AG08395 (cell line): Measurements from ENCODE around the gene BTLA.
A peak's percentile ranks its signal among the peaks of the same experiment; 100 is the strongest.
"Not testable (repeated sequence)": the region's sequence is repeated elsewhere in the genome, so short reads cannot be mapped to it uniquely, and the experiment has no call there.

Experiments
- DNase-seq: peaks from one replicate; pipeline ENCODE4 v3.0.0; 2012; ENCODE audit warnings: mixed read lengths, low spot score

Gene BTLA

GRCh38 chr3:112498914-112499711 lies at the start of gene BTLA:
Gene BTLA (minus strand): TSS chr3:112499472. CDS start chr3:112499358, 114 bp downstream.
- no peak for DNase-seq

GRCh38 chr3:112546216-112546759 lies 47.0 kb upstream of the BTLA start:
- DNase-seq: no peak

- DNase-seq: no peak
These were observed 40.8 kb upstream of the BTLA start for GRCh38 chr3:112539825-112540650.

- peak; percentile 31 for DNase-seq
These were observed 32.1 kb upstream of the BTLA start for GRCh38 chr3:112531358-112531781.

GRCh38 chr3:112530573-112530972 lies 31.3 kb upstream of the BTLA start:
- DNase-seq: no peak

GRCh38 chr3:112524127-112524526 lies 24.9 kb upstream of the BTLA start:
- DNase-seq: not testable (repeated sequence)

- DNase-seq: peak; percentile 73
These were observed 20.2 kb upstream of the BTLA start for GRCh38 chr3:112519424-112520001.

- DNase-seq: not testable (repeated sequence)
These were observed 19.7 kb upstream of the BTLA start for GRCh38 chr3:112518970-112519369.

- DNase-seq: no peak
These were observed 15.4 kb upstream of the BTLA start for GRCh38 chr3:112514527-112515128.

GRCh38 chr3:112512320-112512719 lies 13.0 kb upstream of the BTLA start:
- DNase-seq: no peak

- no peak for DNase-seq
These were observed 9.6 kb upstream of the BTLA start for GRCh38 chr3:112508860-112509259.

- DNase-seq: no peak
These were observed 9.0 kb upstream of the BTLA start for GRCh38 chr3:112508261-112508660.

- no peak for DNase-seq
These were observed 6.6 kb upstream of the BTLA start for GRCh38 chr3:112505907-112506306.

GRCh38 chr3:112504123-112504522 lies 4.9 kb upstream of the BTLA start:
- DNase-seq: no peak

GRCh38 chr3:112503304-112503972 lies 4.2 kb upstream of the BTLA start:
- no peak for DNase-seq

GRCh38 chr3:112500621-112501020 lies 1.3 kb upstream of the BTLA start:
- no peak for DNase-seq

GRCh38 chr3:112497897-112498548 lies 1.2 kb downstream of the BTLA start:
- no peak for DNase-seq

GRCh38 chr3:112496366-112497067 lies 2.8 kb downstream of the BTLA start:
- no peak for DNase-seq

- not testable (repeated sequence) for DNase-seq
These were observed 4.9 kb downstream of the BTLA start for GRCh38 chr3:112494448-112494767.

- DNase-seq: no peak
These were observed 7.1 kb downstream of the BTLA start for GRCh38 chr3:112492124-112492523.
